Adipocyte (in vitro differentiated cells): Measurements from ENCODE around the gene FUT2.

ENCODE experiments used
- DNase-seq: peaks from one replicate; pipeline ENCODE4 v3.0.0-alpha.2; 2015; ENCODE audit warnings: low read depth
- H3K27me3 ChIP-seq: replicated peaks from 2 replicates; pipeline ENCODE4 v1.7.0; 2013; ENCODE audit warnings: mild to moderate bottlenecking, low read length, moderate library complexity; ENCODE audit not compliant: control insufficient read depth, insufficient read depth
- H3K36me3 ChIP-seq: 2 replicates; pipeline ENCODE4 v1.7.0; 2013; ENCODE audit warnings: low read length, mild to moderate bottlenecking, moderate library complexity; ENCODE audit not compliant: control insufficient read depth, insufficient read depth, severe bottlenecking
- H3K4me1 ChIP-seq: 2 replicates; pipeline ENCODE4 v1.7.0; 2013; ENCODE audit warnings: mild to moderate bottlenecking, low read length, moderate library complexity; ENCODE audit not compliant: control insufficient read depth, insufficient read depth
- H3K4me3 ChIP-seq: 2 replicates; pipeline ENCODE4 v1.7.0; 2013; ENCODE audit warnings: mild to moderate bottlenecking, low read length, moderate library complexity
- H3K9ac ChIP-seq: 2 replicates; pipeline ENCODE4 v1.7.0; 2013; ENCODE audit warnings: mild to moderate bottlenecking, low read length, moderate library complexity
- H3K9me3 ChIP-seq: 2 replicates; pipeline ENCODE4 v1.7.0; 2013; ENCODE audit warnings: mild to moderate bottlenecking, low read length, moderate library complexity; ENCODE audit not compliant: control insufficient read depth

FUT2 gene

DNA sequence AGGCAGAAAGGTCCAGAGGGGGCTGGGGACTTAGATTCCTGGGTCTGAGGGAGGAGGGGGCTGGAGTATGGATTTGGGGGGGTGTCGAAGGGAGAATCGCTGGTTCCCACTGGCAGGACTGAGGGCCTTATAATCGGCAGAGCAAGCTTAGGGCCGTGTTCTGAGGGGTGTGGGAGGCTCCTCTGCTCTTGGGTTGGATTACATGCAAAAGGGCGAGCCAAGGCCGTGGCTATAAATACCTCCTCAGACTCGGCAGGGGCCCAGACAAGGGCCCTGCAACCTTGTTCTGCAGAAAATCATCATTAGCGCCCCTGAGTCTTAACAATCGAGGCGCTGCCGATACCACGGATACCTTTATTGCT, 24.5 kb downstream of the FUT2 start:
- Histone ChIP-seq H3K9me3 (no peaks in the 10 kb centered on the region), H3K36me3 (no peaks in the 10 kb centered on the region), H3K4me1 (peaks cover 27% of the 10 kb centered on the region), H3K4me3 (peak overlapping the region; percentile 85), H3K27me3 (no peaks in the 10 kb centered on the region), H3K9ac (peak overlapping the region; percentile 77)
- no peak for DNase-seq

DNA sequence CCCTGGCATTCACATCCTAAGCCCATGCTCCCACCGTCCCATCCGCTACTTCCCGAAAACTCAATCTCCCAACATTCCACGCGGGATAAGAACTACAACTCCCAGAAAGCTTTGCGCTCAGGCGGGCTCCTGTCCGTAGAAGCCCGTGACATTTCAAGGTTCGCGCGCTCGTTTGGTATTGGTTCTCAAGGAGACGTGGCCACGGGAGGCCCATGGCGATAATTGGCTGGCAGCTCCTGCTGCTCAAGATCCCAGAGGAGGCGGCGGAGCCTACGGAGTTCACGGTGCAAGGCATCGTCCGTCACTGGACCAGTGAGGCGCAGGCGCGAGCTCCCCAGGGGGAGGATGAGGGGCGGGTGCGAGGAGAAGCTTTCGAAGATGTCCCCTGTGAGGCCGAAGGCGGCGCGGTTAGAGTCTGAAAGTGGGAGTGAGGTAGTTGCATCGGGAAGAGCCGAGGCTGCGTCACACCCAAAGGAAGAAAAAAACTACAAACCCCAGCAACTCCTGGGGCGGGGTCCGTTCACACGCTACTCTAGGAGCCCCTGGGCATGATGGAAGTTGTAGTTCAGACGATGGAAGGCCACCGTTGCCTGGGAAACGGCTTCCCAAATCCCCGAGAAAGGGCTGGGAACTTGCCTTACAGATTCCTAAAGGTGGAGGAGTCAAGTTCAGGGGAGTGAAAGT, 25.0 kb downstream of the FUT2 start:
- Histone ChIP-seq H3K27me3 (no peaks in the 10 kb centered on the region), H3K9ac (peak overlapping the region; percentile 77), H3K4me1 (peaks cover 22% of the 10 kb centered on the region), H3K4me3 (peak overlapping the region; percentile 85), H3K9me3 (no peaks in the 10 kb centered on the region), H3K36me3 (no peaks in the 10 kb centered on the region)
- DNase-seq, result peak; percentile 100

DNA sequence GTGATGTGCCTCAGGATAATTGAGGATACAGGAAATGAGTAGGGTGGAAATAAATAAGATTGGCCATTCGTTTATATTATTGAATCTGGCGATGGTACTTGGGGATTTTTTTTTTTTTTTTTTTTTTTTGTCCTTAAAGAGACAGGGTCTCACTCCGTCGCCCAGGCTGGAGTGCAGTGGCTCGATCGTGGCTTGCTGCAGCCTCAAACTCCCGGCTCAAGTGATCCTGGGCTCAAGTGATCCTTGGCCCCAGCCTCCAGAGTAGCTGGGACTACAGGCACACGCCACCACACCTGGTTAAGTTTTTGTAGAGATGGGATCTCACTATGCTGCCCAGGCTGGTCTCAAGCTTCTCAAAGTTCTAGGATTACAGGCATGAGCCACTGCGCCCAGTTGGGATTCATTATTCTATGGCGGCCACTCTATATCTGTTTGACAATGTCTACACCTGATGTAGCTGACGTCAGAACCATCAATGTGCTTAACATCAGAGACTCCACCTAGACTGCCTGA, 26.5 kb downstream of the FUT2 start:
- DNase-seq, result no peak
- Histone ChIP-seq H3K36me3 (no peaks in the 10 kb centered on the region), H3K4me3 (no peak overlapping the region), H3K27me3 (no peaks in the 10 kb centered on the region), H3K4me1 (peaks cover 16% of the 10 kb centered on the region), H3K9ac (no peak overlapping the region), H3K9me3 (no peaks in the 10 kb centered on the region)

DNA sequence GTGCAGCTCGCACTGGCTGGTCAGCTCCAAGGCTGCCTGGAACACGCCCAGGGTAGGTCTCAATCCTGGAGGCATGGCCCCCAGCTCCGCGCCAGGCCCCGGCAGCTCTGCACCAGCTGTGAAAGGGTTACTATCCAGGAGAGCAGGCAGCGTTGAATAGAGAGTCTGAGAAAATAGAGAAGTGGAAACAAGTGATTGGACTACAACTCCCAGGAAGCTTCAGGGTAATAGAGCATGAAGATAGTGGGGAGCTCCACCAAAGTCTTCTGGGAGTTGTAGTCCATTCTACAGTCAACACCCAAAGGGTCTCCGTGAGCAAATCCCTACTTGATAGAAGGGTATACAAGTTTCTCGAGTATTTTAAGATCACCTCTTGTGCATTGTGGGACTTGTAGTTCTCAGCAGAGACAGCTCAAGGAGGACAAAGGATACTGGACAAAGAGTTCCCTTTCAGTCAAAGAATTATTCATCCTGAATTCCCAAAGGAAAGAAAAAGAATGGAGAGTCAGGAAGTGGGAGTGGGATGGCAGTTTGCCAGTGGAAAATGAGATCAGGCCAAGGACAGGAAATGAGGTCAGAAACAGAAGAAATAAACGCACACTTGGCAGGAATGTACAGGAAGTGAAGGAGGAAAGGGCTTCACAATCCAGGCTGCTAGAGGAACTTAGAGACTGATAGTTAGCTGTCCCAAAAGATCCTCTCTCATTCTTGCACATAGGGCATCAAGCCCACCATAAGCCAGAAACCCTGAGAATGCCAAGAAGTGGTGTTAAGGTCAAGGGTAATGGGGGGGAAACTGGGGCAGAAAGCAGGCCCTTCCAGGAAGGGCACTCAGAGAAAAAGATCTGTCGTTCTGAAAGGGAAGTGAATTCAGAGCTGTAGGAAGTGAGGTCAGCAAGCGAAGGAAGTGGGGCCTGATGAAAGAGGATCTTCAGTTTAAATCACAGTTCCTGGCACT, 29.3 kb downstream of the FUT2 start:
- Histone ChIP-seq H3K27me3 (no peaks in the 10 kb centered on the region), H3K4me3 (no peak overlapping the region), H3K9me3 (no peaks in the 10 kb centered on the region), H3K36me3 (no peaks in the 10 kb centered on the region), H3K4me1 (peaks cover 12% of the 10 kb centered on the region), H3K9ac (no peak overlapping the region)
- DNase-seq, result peak; percentile 65

DNA sequence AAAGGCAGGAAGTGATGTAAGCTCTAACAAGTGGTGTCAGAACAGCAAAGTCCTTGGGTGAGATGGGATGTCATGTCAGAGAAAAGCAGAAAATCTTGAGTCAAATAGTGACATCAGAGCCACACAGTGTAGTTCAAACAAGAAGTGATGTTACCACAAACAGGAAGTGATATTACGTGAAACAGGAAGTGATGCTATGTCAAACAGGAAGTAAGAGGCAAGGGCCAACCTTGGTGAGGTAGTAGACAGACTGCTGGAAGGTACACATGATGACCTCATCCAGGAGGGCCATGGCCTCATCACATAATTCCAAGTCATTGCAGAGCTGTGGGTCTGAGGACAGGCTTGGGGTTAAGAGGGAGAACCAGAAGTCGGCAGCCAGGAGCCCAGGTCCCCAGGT, 30.8 kb downstream of the FUT2 start:
- H3K36me3 ChIP-seq, result no peaks in the 10 kb centered on the region
- peaks cover 4% of the 10 kb centered on the region for H3K27me3 ChIP-seq
- H3K4me1 ChIP-seq, result peaks cover 8% of the 10 kb centered on the region
- DNase-seq, result no peak
- H3K4me3 ChIP-seq, result no peak overlapping the region
- H3K9me3 ChIP-seq, result no peaks in the 10 kb centered on the region
- H3K9ac ChIP-seq, result no peak overlapping the region

DNA sequence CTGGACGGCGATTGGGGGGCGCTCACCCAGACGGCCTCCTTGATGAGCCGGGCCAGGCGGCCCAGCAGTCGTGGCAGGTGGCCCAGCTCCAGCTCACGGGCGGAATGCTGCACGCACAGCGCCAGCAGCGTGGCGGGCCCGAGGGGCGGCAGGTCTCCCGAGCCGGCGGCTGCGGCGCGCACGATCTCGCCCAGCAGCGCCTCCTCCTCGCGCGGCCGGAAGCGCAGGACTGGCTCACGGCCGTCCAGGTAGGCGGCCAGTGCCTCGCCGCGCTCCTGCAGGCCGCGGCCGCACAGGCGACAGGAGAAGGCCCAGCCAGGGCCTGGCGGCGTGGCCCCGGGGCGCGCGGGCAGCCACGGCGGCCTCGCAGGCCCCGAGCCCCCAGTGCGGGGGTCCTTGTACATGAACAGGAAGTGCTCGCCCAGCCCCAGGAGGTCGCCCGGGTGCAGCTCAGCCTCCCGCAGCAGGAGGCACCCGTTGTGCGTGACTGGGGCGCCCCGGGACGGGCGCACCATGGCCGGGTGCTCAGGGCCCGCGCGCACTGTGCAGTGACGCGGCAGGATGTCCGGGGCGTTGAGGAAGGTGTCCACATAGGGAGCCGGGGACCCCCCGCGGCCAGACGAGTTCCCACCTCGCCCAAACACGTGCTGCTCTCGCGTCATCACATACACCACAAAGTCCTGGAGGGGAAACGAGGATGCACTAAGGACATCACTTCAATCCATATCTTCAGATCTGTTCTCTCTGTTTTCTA, 33.3 kb downstream of the FUT2 start:
- H3K9me3 ChIP-seq, result no peaks in the 10 kb centered on the region
- no peaks in the 10 kb centered on the region for H3K36me3 ChIP-seq
- H3K27me3 ChIP-seq, result peaks cover 17% of the 10 kb centered on the region
- H3K4me3 ChIP-seq, result no peak overlapping the region
- H3K4me1 ChIP-seq, result peaks cover 8% of the 10 kb centered on the region
- DNase-seq, result no peak
- H3K9ac ChIP-seq, result no peak overlapping the region

DNA sequence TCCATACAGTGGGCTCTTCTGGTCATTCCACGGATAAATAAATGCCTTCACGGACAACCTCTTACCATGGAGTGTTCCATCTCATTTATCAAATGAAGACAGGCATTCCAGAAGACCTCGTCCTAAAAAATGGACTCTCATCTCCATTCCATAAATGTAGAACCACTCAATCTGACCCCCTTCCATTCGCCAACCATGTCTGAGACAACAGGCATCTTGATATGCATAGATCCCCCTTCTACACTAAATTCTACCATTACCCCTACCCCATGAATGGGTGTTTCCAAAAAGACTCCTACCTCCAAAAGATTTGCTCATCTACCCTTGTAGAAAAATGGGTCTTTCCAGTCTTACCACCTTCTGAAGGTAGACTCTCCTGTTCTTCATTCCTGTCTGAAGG, 35.7 kb downstream of the FUT2 start:
- Histone ChIP-seq H3K9ac (no peak overlapping the region), H3K36me3 (no peaks in the 10 kb centered on the region), H3K4me1 (no peaks in the 10 kb centered on the region), H3K4me3 (no peak overlapping the region), H3K9me3 (no peaks in the 10 kb centered on the region), H3K27me3 (peaks cover 26% of the 10 kb centered on the region)
- DNase-seq, result no peak

DNA sequence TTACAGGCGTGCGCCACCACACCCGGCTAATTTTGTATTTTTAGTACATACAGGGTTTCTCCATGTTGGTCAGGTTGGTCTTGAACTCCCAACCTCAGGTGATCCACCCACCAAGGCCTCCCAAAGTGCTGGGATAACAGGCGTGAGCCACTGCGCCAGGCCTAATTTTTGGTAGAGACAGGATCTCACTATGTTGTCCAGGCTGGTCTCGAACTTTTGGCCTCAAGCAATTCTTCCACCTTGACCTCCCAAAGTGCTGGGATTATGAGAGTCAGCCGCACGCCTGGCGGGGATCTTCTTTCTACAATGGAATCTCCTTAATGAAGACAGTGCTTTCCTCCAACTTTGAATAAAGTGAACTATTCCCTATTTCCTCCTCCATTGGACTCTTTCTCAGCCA, 38.9 kb downstream of the FUT2 start:
- no peaks in the 10 kb centered on the region for H3K36me3 ChIP-seq
- peaks cover 32% of the 10 kb centered on the region for H3K27me3 ChIP-seq
- no peak overlapping the region for H3K9ac ChIP-seq
- H3K4me1 ChIP-seq, result no peaks in the 10 kb centered on the region
- no peaks in the 10 kb centered on the region for H3K9me3 ChIP-seq
- H3K4me3 ChIP-seq, result no peak overlapping the region
- no peak for DNase-seq

DNA sequence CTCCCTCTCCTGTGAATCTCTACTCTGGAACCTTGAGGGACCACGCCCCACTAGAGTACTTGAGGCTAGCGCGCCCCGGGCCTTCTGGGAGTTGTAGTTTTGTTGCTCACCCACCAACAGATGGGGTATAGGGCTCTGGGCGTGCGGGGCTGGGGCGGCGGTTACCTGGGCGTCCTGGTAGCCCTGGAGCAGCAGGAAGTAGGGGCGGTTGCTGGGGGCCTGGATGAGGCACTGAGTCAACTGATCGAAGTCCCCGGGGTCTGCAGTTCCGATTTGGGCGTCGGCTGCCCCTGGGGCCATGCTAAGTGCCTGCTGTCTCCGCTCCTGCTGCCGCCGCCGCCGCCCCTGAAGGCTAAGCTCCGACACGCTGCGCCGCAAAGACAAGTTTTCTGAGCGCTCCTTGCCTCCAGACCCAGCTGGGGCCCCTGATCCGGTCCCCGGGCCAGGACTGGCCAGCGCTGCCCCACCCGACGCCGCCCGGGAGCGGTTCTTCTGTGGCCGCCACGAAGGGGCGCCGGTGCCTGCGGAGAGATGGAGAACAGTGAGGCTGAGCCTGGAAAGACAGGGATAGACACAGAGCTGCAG, 39.4 kb downstream of the FUT2 start:
- peaks cover 32% of the 10 kb centered on the region for H3K27me3 ChIP-seq
- H3K36me3 ChIP-seq, result no peaks in the 10 kb centered on the region
- no peak overlapping the region for H3K4me3 ChIP-seq
- H3K9ac ChIP-seq, result no peak overlapping the region
- H3K9me3 ChIP-seq, result no peaks in the 10 kb centered on the region
- no peak for DNase-seq
- no peaks in the 10 kb centered on the region for H3K4me1 ChIP-seq

DNA sequence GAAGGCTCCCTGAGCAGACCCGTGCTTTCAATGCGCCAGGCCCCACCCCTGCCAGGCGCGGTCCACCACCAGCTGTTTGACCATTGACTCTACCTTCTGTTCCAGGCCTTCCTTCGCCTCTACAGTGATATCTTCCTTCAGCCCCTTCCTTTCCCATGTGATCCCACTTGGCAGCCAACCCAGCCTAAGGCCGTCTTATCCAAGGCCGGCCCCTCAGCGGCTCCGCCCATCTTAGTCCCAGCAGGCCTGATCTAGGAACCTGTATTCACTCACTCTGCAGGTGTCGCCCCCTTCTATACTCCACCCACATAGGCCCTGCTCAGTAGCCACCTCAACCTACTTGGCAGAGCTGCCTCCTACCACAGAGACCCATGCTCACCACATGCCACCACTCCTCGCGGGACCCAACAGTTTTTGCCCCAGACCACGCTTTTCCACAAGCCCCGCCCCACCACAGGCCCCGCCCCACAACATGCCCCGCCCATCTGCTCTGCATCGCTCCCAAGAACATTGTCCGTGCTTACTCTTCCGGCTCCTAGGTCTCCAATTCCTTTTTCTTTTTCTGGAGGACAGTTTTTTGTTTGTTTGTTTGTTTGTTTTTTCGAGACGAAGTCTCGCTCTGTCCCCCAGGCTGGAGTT, 41.7 kb downstream of the FUT2 start:
- no peak for DNase-seq
- no peaks in the 10 kb centered on the region for H3K36me3 ChIP-seq

More for the DNA sequence above, 41.7 kb downstream of the FUT2 start:
- H3K27me3 ChIP-seq, result peaks cover 24% of the 10 kb centered on the region
- H3K9ac ChIP-seq, result no peak overlapping the region
- H3K4me1 ChIP-seq, result no peaks in the 10 kb centered on the region
- H3K9me3 ChIP-seq, result no peaks in the 10 kb centered on the region
- H3K4me3 ChIP-seq, result no peak overlapping the region
